Renal pelvis (tissue), 12 donors: ENCODE measurements around the gene WDFY2. TPM values are rescaled to one million over a fixed set of nuclear protein-coding genes. Genes with fewer than 3 reads are reported as not detected.
"Not testable (repeated sequence)": the region's sequence is repeated elsewhere in the genome, so short reads cannot be mapped to it uniquely, and the experiment has no call there.

Source experiments
- DNase-seq: peaks from one replicate; pipeline ENCODE4 v3.0.0-alpha.2; 2013
- long read RNA-seq, 16 experiments: transcript quantifications; one replicate each; lab custom pipeline, GENCODE V29; 2026
- polyA plus RNA-seq, 3 donors: library from polyadenylated mRNA; unstranded; fragments of 120-200 nt; gene quantifications; one replicate each; pipeline ENCODE4 v1.2.1, GENCODE V29; 2013; ENCODE audit not compliant: insufficient read length in 3 of 3

WDFY2 gene, protein sequence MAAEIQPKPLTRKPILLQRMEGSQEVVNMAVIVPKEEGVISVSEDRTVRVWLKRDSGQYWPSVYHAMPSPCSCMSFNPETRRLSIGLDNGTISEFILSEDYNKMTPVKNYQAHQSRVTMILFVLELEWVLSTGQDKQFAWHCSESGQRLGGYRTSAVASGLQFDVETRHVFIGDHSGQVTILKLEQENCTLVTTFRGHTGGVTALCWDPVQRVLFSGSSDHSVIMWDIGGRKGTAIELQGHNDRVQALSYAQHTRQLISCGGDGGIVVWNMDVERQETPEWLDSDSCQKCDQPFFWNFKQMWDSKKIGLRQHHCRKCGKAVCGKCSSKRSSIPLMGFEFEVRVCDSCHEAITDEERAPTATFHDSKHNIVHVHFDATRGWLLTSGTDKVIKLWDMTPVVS
- polyA plus RNA-seq, result 10 to 100 TPM; 10.4 to 21.0 (median 20.1) TPM
- long read RNA-seq, donor 1, full-length matches to known transcripts, result 8 of 15 reads
- long read RNA-seq, donor 1, partial matches to known transcripts, result 7 of 15 reads
- long read RNA-seq, donor 1, other reads (novel, unspliced or antisense), result 0 of 15 reads
- long read RNA-seq, donor 2, full-length matches to known transcripts, result 3 of 3 reads
- long read RNA-seq, donor 2, partial matches to known transcripts, result 0 of 3 reads
- long read RNA-seq, donor 2, other reads (novel, unspliced or antisense), result 0 of 3 reads
- long read RNA-seq, donor 3, full-length matches to known transcripts, result 3 of 3 reads
- long read RNA-seq, donor 3, partial matches to known transcripts, result 0 of 3 reads
- long read RNA-seq, donor 3, other reads (novel, unspliced or antisense), result 0 of 3 reads
- long read RNA-seq, donor 4, full-length matches to known transcripts, result 1 of 1 reads
- long read RNA-seq, donor 4, partial matches to known transcripts, result 0 of 1 reads
- long read RNA-seq, donor 4, other reads (novel, unspliced or antisense), result 0 of 1 reads
- long read RNA-seq, donor 5, full-length matches to known transcripts, result 4 of 4 reads
- long read RNA-seq, donor 5, partial matches to known transcripts, result 0 of 4 reads
- long read RNA-seq, donor 5, other reads (novel, unspliced or antisense), result 0 of 4 reads
- long read RNA-seq, donor 6, full-length matches to known transcripts, result 4 of 4 reads
- long read RNA-seq, donor 6, partial matches to known transcripts, result 0 of 4 reads
- long read RNA-seq, donor 6, other reads (novel, unspliced or antisense), result 0 of 4 reads
- long read RNA-seq, donor 7, full-length matches to known transcripts, result 5 of 5 reads
- long read RNA-seq, donor 7, partial matches to known transcripts, result 0 of 5 reads
- long read RNA-seq, donor 7, other reads (novel, unspliced or antisense), result 0 of 5 reads
- long read RNA-seq, donor 8, result 0 reads
- long read RNA-seq, donor 9, full-length matches to known transcripts, result 6 of 6 reads
- long read RNA-seq, donor 9, partial matches to known transcripts, result 0 of 6 reads
- long read RNA-seq, donor 9, other reads (novel, unspliced or antisense), result 0 of 6 reads
- long read RNA-seq, donor 10, full-length matches to known transcripts, result 3 of 3 reads
- long read RNA-seq, donor 10, partial matches to known transcripts, result 0 of 3 reads
- long read RNA-seq, donor 10, other reads (novel, unspliced or antisense), result 0 of 3 reads
- long read RNA-seq, donor 11, full-length matches to known transcripts, result 2 of 2 reads
- long read RNA-seq, donor 11, partial matches to known transcripts, result 0 of 2 reads
- long read RNA-seq, donor 11, other reads (novel, unspliced or antisense), result 0 of 2 reads
- long read RNA-seq, donor 12, full-length matches to known transcripts, result 6 of 6 reads
- long read RNA-seq, donor 12, partial matches to known transcripts, result 0 of 6 reads
- long read RNA-seq, donor 12, other reads (novel, unspliced or antisense), result 0 of 6 reads
- long read RNA-seq, donor 13, result 0 reads
- long read RNA-seq, donor 14, result 0 reads
- long read RNA-seq, donor 15, result 0 reads
- long read RNA-seq, donor 16, full-length matches to known transcripts, result 7 of 7 reads
- long read RNA-seq, donor 16, partial matches to known transcripts, result 0 of 7 reads
- long read RNA-seq, donor 16, other reads (novel, unspliced or antisense), result 0 of 7 reads

GRCh38 chr13:51583875-51584730, at the start of gene WDFY2:
TSS of gene WDFY2 (plus strand) at chr13:51584462. CDS start at chr13:51584688, 226 bp downstream.
- peak; percentile 100 for DNase-seq

DNA sequence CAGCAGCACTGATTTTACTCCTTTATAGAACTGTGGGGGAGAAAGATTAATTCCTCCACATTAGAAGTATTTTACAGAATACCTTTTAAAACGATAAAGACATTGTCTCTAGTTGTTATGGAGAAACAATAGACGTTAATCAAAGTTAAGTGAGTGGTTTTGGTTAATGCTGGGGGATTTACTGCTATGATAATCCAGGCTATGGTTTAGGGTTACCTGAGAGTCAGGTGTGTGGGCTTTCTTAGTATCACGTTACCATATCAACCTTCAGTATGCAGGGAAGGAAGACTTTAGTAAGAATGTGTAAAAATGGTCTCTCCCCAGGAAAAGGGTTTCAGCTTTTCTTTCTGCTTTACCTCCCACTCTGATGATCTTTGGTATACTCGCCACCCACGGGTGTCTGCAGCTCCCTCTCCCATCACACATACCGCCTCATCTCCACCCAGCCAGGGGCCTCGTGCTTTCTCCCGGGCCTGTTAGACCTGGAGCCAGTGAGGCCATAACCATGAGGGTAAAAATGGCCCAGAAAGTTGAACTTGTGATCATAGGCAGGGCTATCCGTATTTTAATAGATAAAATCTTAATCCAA, 45.6 kb upstream of the WDFY2 start:
- peak; percentile 38 for DNase-seq

GRCh38 chr13:51539887-51540286, 44.4 kb upstream of the WDFY2 start:
- DNase-seq, result no peak

DNA sequence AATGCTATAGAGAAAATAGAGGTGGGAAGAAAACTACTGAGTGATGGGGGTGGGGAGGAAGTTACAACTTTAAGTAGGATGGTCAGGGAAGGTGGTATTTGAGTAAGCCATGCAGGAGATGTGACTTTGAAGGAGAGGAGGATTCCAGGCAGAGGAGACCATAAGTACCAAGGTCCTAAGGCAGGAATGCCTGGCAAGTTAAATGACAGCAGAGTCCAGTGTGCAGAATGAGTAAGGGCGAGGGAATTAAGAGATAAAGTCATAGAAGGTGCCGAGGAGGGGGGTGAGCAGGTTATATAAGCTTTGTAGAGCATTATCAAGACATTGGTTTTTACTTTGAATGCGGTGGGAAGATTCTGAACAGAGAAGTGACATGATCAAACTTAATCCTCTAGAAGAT, 43.2 kb upstream of the WDFY2 start:
- DNase-seq, result no peak

GRCh38 chr13:51541809-51542258, 42.4 kb upstream of the WDFY2 start:
- DNase-seq, result no peak

GRCh38 chr13:51542346-51543242, 41.7 kb upstream of the WDFY2 start:
- DNase-seq, result no peak

- DNase-seq, result not testable (repeated sequence)
Measured at GRCh38 chr13:51545446-51545845, 38.8 kb upstream of the WDFY2 start.

DNA sequence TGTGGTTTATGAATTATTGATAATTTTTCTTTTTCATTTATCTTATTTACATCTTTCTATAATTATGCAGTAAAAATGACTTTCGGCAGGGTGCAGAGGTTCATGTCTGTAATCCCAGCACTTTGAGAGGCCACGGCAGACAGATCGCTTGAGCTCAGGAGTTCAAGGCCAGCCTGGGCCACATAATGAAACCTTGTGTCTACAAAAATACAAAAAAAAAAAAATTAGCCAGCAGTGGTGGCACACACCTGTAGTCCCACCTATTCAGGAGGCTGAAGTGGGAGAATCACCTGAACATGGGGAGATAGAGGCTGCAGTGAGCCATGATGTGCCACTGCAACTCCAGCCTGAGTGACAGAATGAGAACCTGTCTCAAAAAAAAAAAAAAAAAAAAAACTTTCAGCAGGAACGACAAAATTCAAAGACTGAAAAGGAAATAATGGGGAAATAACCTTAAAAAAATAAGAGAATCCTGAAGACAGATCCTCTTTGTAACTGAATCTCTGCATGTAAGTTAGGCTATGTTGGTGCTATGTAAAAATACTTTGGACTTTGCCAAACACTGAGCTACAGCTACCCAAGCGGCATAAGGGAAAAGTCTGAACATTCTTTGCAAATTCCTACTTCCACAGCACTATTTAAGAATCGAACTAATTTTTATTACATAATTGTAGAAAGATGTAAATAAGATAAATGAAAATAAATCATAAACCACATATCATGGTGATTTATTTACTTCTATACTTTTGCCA, 36.7 kb upstream of the WDFY2 start:
- DNase-seq, result no peak

DNA sequence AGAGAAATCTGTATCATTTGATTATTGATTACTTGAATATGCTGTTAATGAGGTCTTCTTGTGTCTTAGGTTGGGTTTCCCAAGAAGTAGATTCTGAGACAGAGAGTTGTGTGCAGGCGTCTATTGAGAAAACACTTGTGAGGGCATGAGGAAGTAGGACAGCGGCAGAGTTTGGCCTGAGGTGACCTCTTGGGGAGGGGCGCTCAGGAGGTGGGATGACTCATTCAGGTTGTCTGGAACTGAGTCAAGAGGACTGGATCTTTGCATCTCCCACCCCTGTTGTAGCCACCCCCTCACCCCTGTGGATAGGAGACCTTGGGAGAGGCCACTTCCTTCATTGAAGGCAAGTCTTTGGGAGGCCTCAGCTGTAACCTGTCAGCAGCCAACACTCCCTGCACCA, 35.2 kb upstream of the WDFY2 start:
- no peak for DNase-seq

DNA sequence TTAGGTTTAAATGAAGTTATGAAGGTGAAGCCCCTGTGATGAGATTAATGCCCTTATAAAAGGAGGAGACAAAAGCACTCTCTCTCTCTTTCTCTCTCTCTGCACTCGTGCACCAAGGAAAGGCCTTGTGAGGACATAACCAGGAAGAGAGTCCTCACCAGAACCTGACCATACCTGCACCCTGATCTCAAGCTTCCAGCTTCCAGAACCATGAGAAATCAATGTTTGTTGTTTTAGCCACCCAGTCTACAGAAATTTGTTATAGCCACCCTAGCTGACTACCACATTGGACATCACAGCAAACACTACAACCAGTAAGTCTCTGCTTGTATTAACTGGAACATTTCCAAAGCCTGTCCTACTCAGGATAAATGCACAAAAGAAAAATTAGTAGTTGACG, 34.7 kb upstream of the WDFY2 start:
- DNase-seq, result no peak

DNA sequence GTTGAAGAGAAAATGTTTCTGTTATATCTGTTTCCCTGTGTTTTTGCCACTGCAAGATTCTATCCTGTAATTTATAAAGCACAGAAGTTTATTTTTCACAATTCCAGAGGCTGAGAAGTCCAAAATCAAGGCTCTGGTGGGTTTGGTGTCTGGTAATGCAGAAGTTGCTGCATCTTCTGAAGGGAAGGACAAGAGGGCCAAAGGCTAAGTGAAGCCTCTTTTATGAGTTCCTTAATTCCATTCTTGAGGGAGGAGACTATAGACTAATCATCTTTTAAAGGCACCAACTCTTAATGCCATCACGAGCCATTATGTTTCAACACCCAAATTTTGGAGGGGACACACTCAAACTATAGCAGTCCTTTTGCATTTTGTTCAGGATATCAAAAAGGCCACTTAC, 34.1 kb upstream of the WDFY2 start:
- DNase-seq, result no peak

GRCh38 chr13:51551416-51551815, 32.8 kb upstream of the WDFY2 start:
- no peak for DNase-seq

DNA sequence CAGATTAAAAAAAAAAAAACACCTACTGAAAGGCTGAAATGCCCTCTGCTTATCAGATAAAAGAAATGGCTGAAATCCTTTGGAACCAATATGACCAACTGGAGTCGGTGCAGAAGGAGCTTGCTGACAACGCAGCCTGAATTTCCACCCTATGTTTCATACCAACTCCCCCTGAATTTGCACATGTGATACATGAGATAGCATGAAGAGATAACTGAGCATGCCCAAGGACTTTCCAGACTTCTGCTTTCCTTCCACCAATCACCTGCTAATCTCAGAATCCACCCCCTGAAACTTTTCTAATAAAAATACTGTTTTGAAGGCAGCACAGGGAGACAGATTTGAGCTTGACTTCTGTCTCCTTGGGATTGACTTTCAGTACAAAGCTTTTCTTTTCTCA, 32.2 kb upstream of the WDFY2 start:
- DNase-seq, result no peak

- DNase-seq, result no peak
Measured at GRCh38 chr13:51553531-51553930, 30.7 kb upstream of the WDFY2 start.

DNA sequence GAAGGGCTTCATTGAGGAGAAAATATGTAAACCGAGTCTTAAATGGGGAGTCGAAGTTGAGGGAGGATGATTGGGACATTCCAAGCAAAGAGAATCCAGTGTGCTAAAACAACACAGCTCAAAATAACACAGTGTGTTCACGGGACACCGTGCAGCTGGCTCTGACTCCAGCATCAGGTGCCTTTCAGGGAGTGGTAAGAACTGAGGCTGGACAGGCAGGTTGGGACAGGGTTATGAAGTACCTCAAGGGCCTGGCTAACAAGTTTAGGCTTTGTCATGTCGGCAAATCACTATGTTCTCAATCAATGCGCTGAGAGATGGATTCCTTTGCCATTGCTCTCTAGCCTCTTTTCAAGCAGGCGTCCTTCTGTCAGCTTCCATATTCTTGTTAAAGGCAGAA, 27.5 kb upstream of the WDFY2 start:
- DNase-seq, result no peak

- DNase-seq, result no peak
Measured at GRCh38 chr13:51557438-51557837, 26.8 kb upstream of the WDFY2 start.
